Measurements from ENCODE around the gene ZBED3. TPM values are rescaled to one million over a fixed set of nuclear protein-coding genes. Genes with fewer than 3 reads are reported as not detected.
"Not testable (repeated sequence)": the region's sequence is repeated elsewhere in the genome, so short reads cannot be mapped to it uniquely, and the experiment has no call there.

Gene ZBED3
- total and polyA plus RNA-seq, 4 donors = 1.8 to 17.1 (median 5.3) TPM

GRCh38 chr5:77083088-77083487 is 4.0 kb downstream of the ZBED3 start:
- WGBS, 2 donors = 90 to 94% methylated on average over 6 of the region's 6 CpGs
- TF ChIP-seq, protein P1, sequence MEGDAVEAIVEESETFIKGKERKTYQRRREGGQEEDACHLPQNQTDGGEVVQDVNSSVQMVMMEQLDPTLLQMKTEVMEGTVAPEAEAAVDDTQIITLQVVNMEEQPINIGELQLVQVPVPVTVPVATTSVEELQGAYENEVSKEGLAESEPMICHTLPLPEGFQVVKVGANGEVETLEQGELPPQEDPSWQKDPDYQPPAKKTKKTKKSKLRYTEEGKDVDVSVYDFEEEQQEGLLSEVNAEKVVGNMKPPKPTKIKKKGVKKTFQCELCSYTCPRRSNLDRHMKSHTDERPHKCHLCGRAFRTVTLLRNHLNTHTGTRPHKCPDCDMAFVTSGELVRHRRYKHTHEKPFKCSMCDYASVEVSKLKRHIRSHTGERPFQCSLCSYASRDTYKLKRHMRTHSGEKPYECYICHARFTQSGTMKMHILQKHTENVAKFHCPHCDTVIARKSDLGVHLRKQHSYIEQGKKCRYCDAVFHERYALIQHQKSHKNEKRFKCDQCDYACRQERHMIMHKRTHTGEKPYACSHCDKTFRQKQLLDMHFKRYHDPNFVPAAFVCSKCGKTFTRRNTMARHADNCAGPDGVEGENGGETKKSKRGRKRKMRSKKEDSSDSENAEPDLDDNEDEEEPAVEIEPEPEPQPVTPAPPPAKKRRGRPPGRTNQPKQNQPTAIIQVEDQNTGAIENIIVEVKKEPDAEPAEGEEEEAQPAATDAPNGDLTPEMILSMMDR (IDR thresholded peaks at IDR 0.05; ENCODE audit: control extremely low read depth, extremely low read depth) = no peak
- Histone ChIP-seq H3K9me3 (ENCODE audit: control insufficient read depth in 4 of 4, insufficient read depth in 3 of 4, low read length in 3 of 4) (no peaks in the 10 kb centered on the region), H3K36me3 (ENCODE audit: control insufficient read depth in 4 of 4, insufficient read depth in 4 of 4, low read length in 4 of 4) (peaks cover 0 to 6% (median 2%) of the 10 kb centered on the region in 4 donors), H3K27me3 (ENCODE audit: control insufficient read depth in 3 of 3, insufficient read depth in 3 of 3, low read length in 2 of 3) (no peaks in the 10 kb centered on the region), H3K9ac (ENCODE audit: insufficient read depth in 1 of 2, low read length in 2 of 2) (no peak overlapping the region), H3K4me1 (ENCODE audit: control insufficient read depth in 5 of 5, insufficient read depth in 5 of 5, low read length in 5 of 5) (peaks cover 0 to 17% (median 4%) of the 10 kb centered on the region in 5 donors), H3K4me3 (no peak overlapping the region), H3K27ac (ENCODE audit: low read depth in 1 of 2, low read length in 1 of 2) (no peak overlapping the region)
- no peak for DNase-seq
- no peak for ATAC-seq (ENCODE audit: insufficient read depth, low FRiP score)

DNA sequence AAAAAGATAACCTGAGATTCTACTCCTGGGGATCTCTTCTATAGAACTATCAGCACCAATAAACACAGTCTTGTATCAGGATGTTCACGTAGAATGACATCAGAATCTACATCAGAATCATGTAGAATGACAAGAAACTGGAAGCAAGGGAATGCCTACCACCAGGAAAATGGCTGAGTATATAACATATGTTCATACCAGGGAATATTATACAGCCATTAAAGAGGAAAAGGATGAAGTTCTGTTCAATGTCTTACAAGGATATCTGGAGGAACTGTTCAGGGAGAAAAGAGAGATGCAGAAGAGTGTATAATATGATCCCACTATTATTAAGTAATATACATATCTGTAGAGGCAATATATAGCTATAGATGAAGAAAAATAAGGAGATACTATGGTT is 4.8 kb downstream of the ZBED3 start:
- H3K36me3 ChIP-seq (ENCODE audit: control insufficient read depth in 4 of 4, insufficient read depth in 4 of 4, low read length in 4 of 4) = peaks cover 0 to 6% (median 2%) of the 10 kb centered on the region in 4 donors
- TF ChIP-seq, protein P1 (IDR thresholded peaks at IDR 0.05; ENCODE audit: control extremely low read depth, extremely low read depth) = no peak
- no peaks in the 10 kb centered on the region for H3K27me3 ChIP-seq (ENCODE audit: control insufficient read depth in 3 of 3, insufficient read depth in 3 of 3, low read length in 2 of 3)
- peaks cover 0 to 14% (median 2%) of the 10 kb centered on the region in 5 donors for H3K4me1 ChIP-seq (ENCODE audit: control insufficient read depth in 5 of 5, insufficient read depth in 5 of 5, low read length in 5 of 5)
- WGBS, 2 donors = 55 to 100% methylated on average over 1 of the region's 1 CpG
- DNase-seq (no peak), ATAC-seq (ENCODE audit: insufficient read depth, low FRiP score) (no peak)
- no peak overlapping the region for H3K27ac ChIP-seq (ENCODE audit: low read depth in 1 of 2, low read length in 1 of 2)
- no peak overlapping the region for H3K4me3 ChIP-seq
- no peaks in the 10 kb centered on the region for H3K9me3 ChIP-seq (ENCODE audit: control insufficient read depth in 4 of 4, insufficient read depth in 3 of 4, low read length in 3 of 4)
- H3K9ac ChIP-seq (ENCODE audit: insufficient read depth in 1 of 2, low read length in 2 of 2) = no peak overlapping the region

DNA sequence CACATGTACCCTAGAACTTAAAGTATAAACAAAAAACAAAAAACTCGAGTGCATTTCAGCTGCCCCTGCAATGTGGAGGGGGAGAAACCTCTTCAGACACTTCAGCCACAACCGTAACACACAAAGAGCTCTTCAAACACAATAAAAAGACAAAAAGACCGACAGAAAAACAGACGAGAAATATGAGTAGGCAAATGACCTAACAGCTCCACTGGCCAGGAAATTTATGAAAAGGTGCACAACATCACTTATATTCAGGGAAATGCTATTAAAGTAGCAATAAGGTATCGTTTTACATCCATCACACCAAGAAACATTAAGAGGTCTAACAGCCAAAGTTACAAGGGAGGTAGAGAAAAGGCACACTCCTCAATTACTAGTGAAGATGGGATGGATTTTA is 6.2 kb downstream of the ZBED3 start:
- Histone ChIP-seq H3K9ac (ENCODE audit: insufficient read depth in 1 of 2, low read length in 2 of 2) (no peak overlapping the region), H3K4me1 (ENCODE audit: control insufficient read depth in 5 of 5, insufficient read depth in 5 of 5, low read length in 5 of 5) (peaks cover 0 to 15% (median 2%) of the 10 kb centered on the region in 5 donors), H3K36me3 (ENCODE audit: control insufficient read depth in 4 of 4, insufficient read depth in 4 of 4, low read length in 4 of 4) (peaks cover 0 to 9% (median 5%) of the 10 kb centered on the region in 4 donors), H3K27me3 (ENCODE audit: control insufficient read depth in 3 of 3, insufficient read depth in 3 of 3, low read length in 2 of 3) (no peaks in the 10 kb centered on the region), H3K4me3 (no peak overlapping the region), H3K9me3 (ENCODE audit: control insufficient read depth in 4 of 4, insufficient read depth in 3 of 4, low read length in 3 of 4) (no peaks in the 10 kb centered on the region), H3K27ac (ENCODE audit: low read depth in 1 of 2, low read length in 1 of 2) (no peak overlapping the region)
- ATAC-seq (ENCODE audit: insufficient read depth, low FRiP score) (no peak), DNase-seq (no peak)
- TF ChIP-seq, protein P1 (IDR thresholded peaks at IDR 0.05; ENCODE audit: control extremely low read depth, extremely low read depth) = no peak
- 70 to 76% methylated on average over 5 of the region's 5 CpGs for WGBS, 2 donors

DNA sequence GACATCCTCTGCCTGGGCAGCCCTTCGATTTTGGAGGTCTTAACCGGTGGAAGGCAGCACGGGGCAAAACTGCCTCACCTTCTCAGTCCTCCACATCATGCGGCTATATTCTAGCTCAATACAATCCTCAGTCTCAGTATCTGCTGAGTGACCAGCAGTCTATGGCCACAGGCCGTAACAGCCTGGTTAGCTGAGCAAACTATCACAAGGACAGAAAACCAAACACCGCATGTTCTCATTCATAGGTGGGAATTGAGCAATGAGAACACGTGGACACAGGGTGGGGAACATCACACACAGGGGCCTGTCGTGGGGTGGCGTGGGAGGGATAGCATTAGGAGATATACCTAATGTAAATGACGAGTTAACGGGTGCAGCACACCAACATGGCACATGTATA is 6.6 kb downstream of the ZBED3 start:
- not testable (repeated sequence) for H3K36me3 ChIP-seq (ENCODE audit: control insufficient read depth in 4 of 4, insufficient read depth in 4 of 4, low read length in 4 of 4); H3K27ac ChIP-seq (ENCODE audit: low read depth in 1 of 2, low read length in 1 of 2); H3K4me3 ChIP-seq; H3K9ac ChIP-seq (ENCODE audit: insufficient read depth in 1 of 2, low read length in 2 of 2); ATAC-seq (ENCODE audit: insufficient read depth, low FRiP score); DNase-seq; H3K27me3 ChIP-seq (ENCODE audit: control insufficient read depth in 3 of 3, insufficient read depth in 3 of 3, low read length in 2 of 3); H3K9me3 ChIP-seq (ENCODE audit: control insufficient read depth in 4 of 4, insufficient read depth in 3 of 4, low read length in 3 of 4)
- WGBS, 2 donors = 85 to 89% methylated on average over 11 of the region's 11 CpGs
- peaks cover 0 to 10% (median 2%) of the 10 kb centered on the region in 5 donors for H3K4me1 ChIP-seq (ENCODE audit: control insufficient read depth in 5 of 5, insufficient read depth in 5 of 5, low read length in 5 of 5)
